Measurements from ENCODE around the gene FCGR3A.
"Not testable (repeated sequence)": the region's sequence is repeated elsewhere in the genome, so short reads cannot be mapped to it uniquely, and the experiment has no call there.

FCGR3A gene

GRCh38 chr1:161556990-161557389 lies 7.4 kb upstream of the FCGR3A start:
- DNase-seq (ENCODE audit: low read depth), result not testable (repeated sequence)

- DNase-seq (ENCODE audit: low read depth), result not testable (repeated sequence)
These were observed 6.5 kb upstream of the FCGR3A start for GRCh38 chr1:161556143-161556542.

- peak; percentile 12 for DNase-seq (ENCODE audit: low read depth)
These were observed 5.3 kb upstream of the FCGR3A start for GRCh38 chr1:161554815-161555417.

GRCh38 chr1:161554340-161554739 lies 4.7 kb upstream of the FCGR3A start:
- DNase-seq (ENCODE audit: low read depth), result not testable (repeated sequence)

- DNase-seq (ENCODE audit: low read depth), result not testable (repeated sequence)
These were observed 4.0 kb upstream of the FCGR3A start for GRCh38 chr1:161553631-161554030.

- DNase-seq (ENCODE audit: low read depth), result not testable (repeated sequence)
These were observed 1.3 kb upstream of the FCGR3A start for GRCh38 chr1:161550942-161551341.

GRCh38 chr1:161548749-161549406 lies 740 bp downstream of the FCGR3A start:
- DNase-seq (ENCODE audit: low read depth), result not testable (repeated sequence)

GRCh38 chr1:161547995-161548741 lies 1.4 kb downstream of the FCGR3A start:
- not testable (repeated sequence) for DNase-seq (ENCODE audit: low read depth)

- not testable (repeated sequence) for DNase-seq (ENCODE audit: low read depth)
These were observed 4.5 kb downstream of the FCGR3A start for GRCh38 chr1:161545005-161545731.

GRCh38 chr1:161543125-161543524 lies 6.5 kb downstream of the FCGR3A start:
- not testable (repeated sequence) for DNase-seq (ENCODE audit: low read depth)

- not testable (repeated sequence) for DNase-seq (ENCODE audit: low read depth)
These were observed 7.5 kb downstream of the FCGR3A start for GRCh38 chr1:161542091-161542559.

- DNase-seq (ENCODE audit: low read depth), result not testable (repeated sequence)
These were observed 9.1 kb downstream of the FCGR3A start for GRCh38 chr1:161540570-161540960.

GRCh38 chr1:161539731-161540569 lies 9.7 kb downstream of the FCGR3A start:
- peak; percentile 85 for DNase-seq (ENCODE audit: low read depth)

- DNase-seq (ENCODE audit: low read depth), result not testable (repeated sequence)
These were observed 10.6 kb downstream of the FCGR3A start for GRCh38 chr1:161538925-161539479.

GRCh38 chr1:161537068-161537669 lies 12.4 kb downstream of the FCGR3A start:
- DNase-seq (ENCODE audit: low read depth), result not testable (repeated sequence)

GRCh38 chr1:161532644-161533567 lies 16.7 kb downstream of the FCGR3A start:
- DNase-seq (ENCODE audit: low read depth), result peak; percentile 28

- no peak for DNase-seq (ENCODE audit: low read depth)
These were observed 17.5 kb downstream of the FCGR3A start for GRCh38 chr1:161531986-161532643.

Measured in EH (cell line).